ENCODE data around the gene CSNK1D.

The CSNK1D gene

DNA sequence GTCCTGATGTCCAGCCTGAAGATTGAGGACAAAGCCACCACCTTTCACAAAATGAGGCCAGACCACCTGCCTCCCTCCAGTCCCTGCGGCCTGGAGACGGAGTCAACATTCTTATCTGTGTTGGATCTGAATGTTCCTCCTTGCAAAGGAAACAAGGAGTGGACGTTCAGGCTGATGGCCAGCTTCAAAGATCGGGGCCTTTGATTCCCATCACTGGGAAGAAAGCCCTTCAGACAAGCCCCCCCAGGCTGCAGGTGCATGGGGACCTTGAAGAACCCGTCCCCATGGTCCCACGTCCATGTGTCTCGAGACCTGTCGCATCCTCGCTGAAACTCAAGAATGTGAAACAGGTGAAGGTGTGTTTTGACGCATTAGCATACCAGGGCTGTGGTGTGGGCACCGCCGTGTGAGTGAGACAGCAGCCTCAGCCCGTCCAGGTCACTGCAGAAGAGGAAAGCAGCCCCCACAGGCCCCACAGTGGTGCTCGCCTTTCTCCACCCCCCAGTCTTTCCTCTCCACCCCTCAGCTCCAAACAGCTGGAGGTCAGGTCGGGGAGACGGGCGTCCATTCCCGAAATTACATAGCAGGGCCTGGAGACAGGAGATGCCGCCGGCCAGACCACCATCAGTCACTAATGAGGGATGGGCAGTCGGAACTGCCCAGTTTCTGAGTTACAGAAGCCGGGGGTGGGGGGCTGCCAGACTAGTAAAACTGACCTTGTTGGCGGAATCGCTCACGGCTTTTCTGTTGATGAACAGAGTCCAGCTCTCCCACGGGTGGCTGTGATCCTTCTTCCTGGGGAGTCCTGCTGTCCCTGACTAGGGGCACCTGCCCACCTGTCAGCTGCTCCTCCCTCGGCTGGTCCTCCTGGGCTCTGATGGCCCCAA, 877 bp upstream of the CSNK1D start:
- Histone ChIP-seq H3K4me3 (ENCODE audit: low read length) (peak overlapping the region; percentile 93; the same call in 1 of the 2 replicates), H3K4me1 (ENCODE audit: control insufficient read depth, low read length) (peaks cover 23% of the 10 kb centered on the region), H3K9me2 (replicated peaks; ENCODE audit: control insufficient read depth, low read length) (no peaks in the 10 kb centered on the region), H3K36me3 (ENCODE audit: control insufficient read depth, low read length) (peaks cover 35% of the 10 kb centered on the region), H3K9me3 (ENCODE audit: control insufficient read depth, insufficient read depth, low read length) (no peaks in the 10 kb centered on the region), H3F3A (ENCODE audit: control insufficient read depth, insufficient read depth) (no peaks in the 10 kb centered on the region), H3K27me3 (ENCODE audit: control insufficient read depth, low read length) (peaks cover 18% of the 10 kb centered on the region), H4K20me1 (ENCODE audit: control insufficient read depth, insufficient read depth, low read depth, low read length) (peaks cover 28% of the 10 kb centered on the region; the same call in 1 of the 2 replicates), H3K4me2 (ENCODE audit: low read length) (peak overlapping the region; percentile 87), H3K27ac (ENCODE audit: low read depth, low read length) (no peak overlapping the region), H3K79me2 (ENCODE audit: control insufficient read depth, low read length) (peaks cover 39% of the 10 kb centered on the region)
- no peak for TF ChIP-seq EZH2phosphoT487 (IDR thresholded peaks at IDR 0.05; ENCODE audit: borderline replicate concordance, low read length)
- TF ChIP-seq, protein P1, sequence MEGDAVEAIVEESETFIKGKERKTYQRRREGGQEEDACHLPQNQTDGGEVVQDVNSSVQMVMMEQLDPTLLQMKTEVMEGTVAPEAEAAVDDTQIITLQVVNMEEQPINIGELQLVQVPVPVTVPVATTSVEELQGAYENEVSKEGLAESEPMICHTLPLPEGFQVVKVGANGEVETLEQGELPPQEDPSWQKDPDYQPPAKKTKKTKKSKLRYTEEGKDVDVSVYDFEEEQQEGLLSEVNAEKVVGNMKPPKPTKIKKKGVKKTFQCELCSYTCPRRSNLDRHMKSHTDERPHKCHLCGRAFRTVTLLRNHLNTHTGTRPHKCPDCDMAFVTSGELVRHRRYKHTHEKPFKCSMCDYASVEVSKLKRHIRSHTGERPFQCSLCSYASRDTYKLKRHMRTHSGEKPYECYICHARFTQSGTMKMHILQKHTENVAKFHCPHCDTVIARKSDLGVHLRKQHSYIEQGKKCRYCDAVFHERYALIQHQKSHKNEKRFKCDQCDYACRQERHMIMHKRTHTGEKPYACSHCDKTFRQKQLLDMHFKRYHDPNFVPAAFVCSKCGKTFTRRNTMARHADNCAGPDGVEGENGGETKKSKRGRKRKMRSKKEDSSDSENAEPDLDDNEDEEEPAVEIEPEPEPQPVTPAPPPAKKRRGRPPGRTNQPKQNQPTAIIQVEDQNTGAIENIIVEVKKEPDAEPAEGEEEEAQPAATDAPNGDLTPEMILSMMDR (IDR thresholded peaks at IDR 0.05; ENCODE audit: low read depth, low read length, poor library complexity, severe bottlenecking), result no peak

DNA sequence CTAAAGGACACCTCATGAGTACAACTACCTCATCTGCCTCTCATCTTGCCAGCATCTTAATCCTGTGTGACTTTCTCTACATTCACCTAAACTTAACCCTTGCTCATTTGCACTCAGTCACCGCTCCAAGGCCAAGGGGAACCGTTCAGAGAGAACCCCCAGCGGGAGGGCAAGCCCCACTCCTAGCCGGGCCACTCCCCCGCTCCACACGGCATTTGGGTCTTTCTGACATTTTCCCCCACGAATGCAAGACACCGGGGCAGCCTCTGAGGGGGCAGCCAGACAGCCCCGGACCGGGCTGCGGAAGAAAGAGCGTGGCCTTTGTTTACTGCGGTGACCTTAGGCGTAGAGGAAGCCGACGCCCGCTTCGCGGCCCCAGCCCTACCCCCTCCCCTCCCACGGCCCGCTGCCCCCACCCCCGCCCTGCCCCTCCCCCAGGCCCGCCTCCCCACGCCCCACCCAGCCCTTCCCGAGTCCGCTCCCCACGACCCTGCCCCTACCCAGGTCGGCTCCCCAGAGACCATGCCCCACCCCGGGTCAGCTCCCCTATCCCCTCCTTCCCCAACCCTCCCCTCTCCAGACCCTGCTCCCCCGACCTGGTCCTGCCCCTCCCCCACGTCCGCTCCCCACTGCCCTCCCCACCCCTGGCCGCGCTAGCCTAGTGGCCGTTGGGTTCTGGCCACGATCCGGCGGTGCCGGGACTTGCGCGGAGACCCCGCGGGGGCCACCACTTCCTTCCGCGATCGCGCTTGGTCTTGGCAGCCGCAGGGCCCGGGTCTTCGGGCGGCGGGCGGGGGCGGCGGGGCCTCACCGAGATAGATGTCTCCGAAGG, 789 bp downstream of the CSNK1D start:
- H3K27ac ChIP-seq (ENCODE audit: low read depth, low read length), result peak overlapping the region; percentile 61
- H3K36me3 ChIP-seq (ENCODE audit: control insufficient read depth, low read length), result peaks cover 50% of the 10 kb centered on the region
- H3K9me3 ChIP-seq (ENCODE audit: control insufficient read depth, insufficient read depth, low read length), result no peaks in the 10 kb centered on the region
- peaks cover 32% of the 10 kb centered on the region; the same call in 1 of the 2 replicates for H4K20me1 ChIP-seq (ENCODE audit: control insufficient read depth, insufficient read depth, low read depth, low read length)
- H3K4me2 ChIP-seq (ENCODE audit: low read length), result peak overlapping the region; percentile 99
- TF ChIP-seq, protein P1 (IDR thresholded peaks at IDR 0.05; ENCODE audit: low read depth, low read length, poor library complexity, severe bottlenecking), result no peak
- no peak for TF ChIP-seq EZH2phosphoT487 (IDR thresholded peaks at IDR 0.05; ENCODE audit: borderline replicate concordance, low read length)
- peaks cover 55% of the 10 kb centered on the region for H3K79me2 ChIP-seq (ENCODE audit: control insufficient read depth, low read length)
- peaks cover 23% of the 10 kb centered on the region for H3K4me1 ChIP-seq (ENCODE audit: control insufficient read depth, low read length)
- H3F3A ChIP-seq (ENCODE audit: control insufficient read depth, insufficient read depth), result no peaks in the 10 kb centered on the region
- H3K4me3 ChIP-seq (ENCODE audit: low read length), result peak overlapping the region; percentile 93
- no peaks in the 10 kb centered on the region for H3K9me2 ChIP-seq (replicated peaks; ENCODE audit: control insufficient read depth, low read length)
- H3K27me3 ChIP-seq (ENCODE audit: control insufficient read depth, low read length), result peaks cover 18% of the 10 kb centered on the region

DNA sequence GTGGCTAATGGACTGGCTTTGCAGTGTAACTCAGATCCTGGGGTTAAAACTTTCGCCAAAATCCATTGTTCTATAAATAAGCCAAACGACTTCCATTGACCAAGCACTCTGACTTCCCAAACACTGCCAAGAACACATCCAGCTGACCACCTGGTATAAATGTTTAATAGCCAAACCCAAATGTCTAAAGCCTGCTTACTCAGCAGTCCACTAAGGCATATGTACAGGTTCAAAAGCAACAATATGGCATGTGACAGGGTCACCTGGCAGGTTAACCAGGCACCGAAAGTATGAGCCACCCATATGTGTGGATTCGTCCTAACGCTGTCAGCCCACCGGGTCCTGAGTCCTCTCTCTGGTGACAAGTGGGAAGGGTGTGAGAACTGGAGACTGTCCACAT, 2.1 kb downstream of the CSNK1D start:
- peaks cover 32% of the 10 kb centered on the region for H4K20me1 ChIP-seq (ENCODE audit: control insufficient read depth, insufficient read depth, low read depth, low read length)
- H3K4me3 ChIP-seq (ENCODE audit: low read length), result no peak overlapping the region
- H3K36me3 ChIP-seq (ENCODE audit: control insufficient read depth, low read length), result peaks cover 62% of the 10 kb centered on the region
- TF ChIP-seq EZH2phosphoT487 (IDR thresholded peaks at IDR 0.05; ENCODE audit: borderline replicate concordance, low read length), result no peak
- TF ChIP-seq, protein P1 (IDR thresholded peaks at IDR 0.05; ENCODE audit: low read depth, low read length, poor library complexity, severe bottlenecking), result no peak
- peak overlapping the region; percentile 99; the same call in 1 of the 2 replicates for H3K4me2 ChIP-seq (ENCODE audit: low read length)
- peaks cover 18% of the 10 kb centered on the region for H3K27me3 ChIP-seq (ENCODE audit: control insufficient read depth, low read length)
- no peak overlapping the region for H3K27ac ChIP-seq (ENCODE audit: low read depth, low read length)
- H3K79me2 ChIP-seq (ENCODE audit: control insufficient read depth, low read length), result peaks cover 69% of the 10 kb centered on the region
- peaks cover 23% of the 10 kb centered on the region for H3K4me1 ChIP-seq (ENCODE audit: control insufficient read depth, low read length)
- no peaks in the 10 kb centered on the region for H3F3A ChIP-seq (ENCODE audit: control insufficient read depth, insufficient read depth)
- H3K9me3 ChIP-seq (ENCODE audit: control insufficient read depth, insufficient read depth, low read length), result no peaks in the 10 kb centered on the region
- no peaks in the 10 kb centered on the region for H3K9me2 ChIP-seq (replicated peaks; ENCODE audit: control insufficient read depth, low read length)
